H1 (cell line): ENCODE data around the gene GAS7. TPM values are rescaled to one million over a fixed set of nuclear protein-coding genes. Genes with fewer than 3 reads are reported as not detected.

ENCODE experiments used
- CTCF ChIA-PET: fragments of 300-600 bp; sonication (Branson Sonifier 250); formaldehyde crosslinking; loops from one replicate; lab custom pipeline; 2021; ENCODE audit not compliant: partially characterized antibody; lab: Charles Lee
- POLR2A ChIA-PET: fragments of 300-600 bp; sonication (Branson Sonifier 250); formaldehyde crosslinking; loops from one replicate; lab custom pipeline; 2021; ENCODE audit warnings: inconsistent platforms; ENCODE audit not compliant: partially characterized antibody; lab: Charles Lee
- DNase-seq, 2 experiments: peaks; one replicate each; pipeline versions ENCODE4 v3.0.0 to v3.0.0-alpha.2; 2010 to 2022; ENCODE audit warnings: low spot score in 2 of 2, low read depth in 1 of 2, mixed read lengths in 1 of 2
- FAIRE-seq: peaks from 2 replicates; lab custom pipeline; 2011; peaks lifted over from hg19 to GRCh38; lab: Jason Lieb, UNC
- H2AFZ ChIP-seq: 2 replicates; pipeline ENCODE4 v1.8.1; 2012; ENCODE audit warnings: low read length, inconsistent platforms
- H2AK5ac ChIP-seq: 2 replicates; pipeline ENCODE4 v1.6.1; 2013; ENCODE audit warnings: low read depth, low read length
- H2BK120ac ChIP-seq: replicated peaks from 2 replicates; pipeline ENCODE3; 2013; ENCODE audit warnings: low read depth, low read length, inconsistent platforms
- H2BK12ac ChIP-seq: 2 replicates; pipeline ENCODE4 v1.6.1; 2013; ENCODE audit warnings: low read depth, low read length
- H2BK15ac ChIP-seq: 2 replicates; pipeline ENCODE4 v1.6.1; 2013; ENCODE audit warnings: low read length
- H2BK20ac ChIP-seq: 2 replicates; pipeline ENCODE4 v1.6.1; 2013; ENCODE audit warnings: low read length
- H2BK5ac ChIP-seq: 2 replicates; pipeline ENCODE4 v1.6.1; 2013; ENCODE audit warnings: low read depth, low read length
- H3K14ac ChIP-seq: 2 replicates; pipeline ENCODE4 v1.6.1; 2013; ENCODE audit warnings: inconsistent platforms; ENCODE audit not compliant: insufficient read length
- H3K18ac ChIP-seq: 2 replicates; pipeline ENCODE4 v1.6.1; 2013; ENCODE audit warnings: low read length; ENCODE audit errors: extremely low read depth
- H3K23ac ChIP-seq: 2 replicates; pipeline ENCODE4 v1.6.1; 2013; ENCODE audit warnings: inconsistent platforms; ENCODE audit not compliant: insufficient read length
- H3K23me2 ChIP-seq: 2 replicates; pipeline ENCODE4 v1.6.1; 2013; ENCODE audit warnings: low read depth, low read length
- H3K27ac ChIP-seq: 2 replicates; pipeline ENCODE4 v1.6.1; 2011; ENCODE audit warnings: low read depth, low read length, inconsistent platforms
- H3K27me3 ChIP-seq, 4 experiments: replicated peaks in 1 of 4; 1 replicate in 1 of 4; 2 replicates in 3 of 4; pipeline versions ENCODE4 v1.6.1 to v1.8.1; 2011 to 2013; ENCODE audit warnings: low read length in 3 of 4, mild to moderate bottlenecking in 3 of 4, inconsistent platforms in 2 of 4, mixed read lengths in 2 of 4, moderate library complexity in 1 of 4; ENCODE audit not compliant: control insufficient read depth in 3 of 4, insufficient read depth in 3 of 4; ENCODE audit errors: extremely low read depth in 1 of 4
- H3K36me3 ChIP-seq, 4 experiments: 2 replicates each; pipeline versions ENCODE4 v1.6.1 to v1.8.1; 2011 to 2013; ENCODE audit warnings: mild to moderate bottlenecking in 4 of 4, low read length in 3 of 4, moderate library complexity in 2 of 4, control low read depth in 1 of 4, inconsistent platforms in 1 of 4; ENCODE audit not compliant: insufficient read depth in 4 of 4, control insufficient read depth in 2 of 4
- H3K4ac ChIP-seq: replicated peaks from 2 replicates; pipeline ENCODE3; 2013; ENCODE audit warnings: low read length, low read depth, mixed read lengths, inconsistent platforms; ENCODE audit not compliant: insufficient read length
- H3K4me1 ChIP-seq, 4 experiments: replicated peaks in 1 of 4; 1 replicate in 1 of 4; 2 replicates in 3 of 4; pipeline versions ENCODE4 v1.6.1 to v1.8.1; 2011 to 2013; ENCODE audit warnings: low read length in 3 of 4, inconsistent platforms in 2 of 4, mixed read lengths in 1 of 4; ENCODE audit not compliant: insufficient read depth in 4 of 4, control insufficient read depth in 3 of 4
- H3K4me2 ChIP-seq, 2 experiments: 2 replicates each; pipeline versions ENCODE4 v1.6.1 to v1.8.1; 2011 to 2013; ENCODE audit warnings: low read depth in 2 of 2, low read length in 2 of 2, control low read depth in 1 of 2, inconsistent platforms in 1 of 2, mild to moderate bottlenecking in 1 of 2; ENCODE audit not compliant: insufficient read depth in 1 of 2
- H3K4me3 ChIP-seq, 4 experiments: fragments of 200-600, 300-600 bp in 1 of 4; sonication (generic), shearing (Covaris generic), sonication (Bioruptor Twin) in 1 of 4; 2 replicates each; pipeline versions ENCODE4 v1.5.1 to v1.8.1; 2011 to 2016; ENCODE audit warnings: low read length in 4 of 4, low read depth in 3 of 4, control low read depth in 2 of 4, inconsistent platforms in 2 of 4, mild to moderate bottlenecking in 2 of 4, mixed read lengths in 1 of 4, moderate library complexity in 1 of 4; ENCODE audit not compliant: insufficient read depth in 2 of 4; ENCODE audit errors: extremely low read depth in 1 of 4
- H3K56ac ChIP-seq: replicated peaks from 2 replicates; pipeline ENCODE3; 2013; ENCODE audit warnings: low read depth, mild to moderate bottlenecking, mixed read lengths, low read length, inconsistent platforms; ENCODE audit not compliant: insufficient read length
- H3K79me1 ChIP-seq: 2 replicates; pipeline ENCODE4 v1.6.1; 2013; ENCODE audit warnings: low read depth, low read length, control low read depth
- H3K79me2 ChIP-seq, 2 experiments: 2 replicates each; pipeline versions ENCODE4 v1.6.1 to v1.8.1; 2012 to 2013; ENCODE audit warnings: low read length in 2 of 2, mild to moderate bottlenecking in 2 of 2, inconsistent platforms in 1 of 2; ENCODE audit not compliant: insufficient read depth in 2 of 2, control insufficient read depth in 1 of 2
- H3K9ac ChIP-seq, 4 experiments: replicated peaks in 1 of 4; 1 replicate in 1 of 4; 2 replicates in 3 of 4; pipeline versions ENCODE4 v1.6.1 to v1.8.1; 2011 to 2013; ENCODE audit warnings: low read depth in 3 of 4, low read length in 3 of 4, control low read depth in 2 of 4, mild to moderate bottlenecking in 2 of 4, moderate library complexity in 2 of 4, inconsistent platforms in 1 of 4; ENCODE audit errors: extremely low read depth in 1 of 4
- H3K9me3 ChIP-seq, 2 experiments: 2 replicates each; pipeline versions ENCODE4 v1.6.1 to v1.8.1; 2012 to 2013; ENCODE audit warnings: mild to moderate bottlenecking in 2 of 2, moderate library complexity in 2 of 2, control low read depth in 1 of 2, inconsistent platforms in 1 of 2, low read depth in 1 of 2, low read length in 1 of 2, mixed read lengths in 1 of 2; ENCODE audit not compliant: insufficient read depth in 2 of 2
- H4K20me1 ChIP-seq, 2 experiments: replicated peaks in 1 of 2; 2 replicates each; pipeline versions ENCODE3 to v1.8.1; 2011 to 2013; ENCODE audit warnings: inconsistent platforms in 2 of 2, low read length in 2 of 2, mild to moderate bottlenecking in 1 of 2; ENCODE audit not compliant: insufficient read depth in 2 of 2, control insufficient read depth in 1 of 2
- H4K5ac ChIP-seq: 2 replicates; pipeline ENCODE4 v1.6.1; 2013; ENCODE audit warnings: low read length, low read depth, mixed read lengths, inconsistent platforms; ENCODE audit not compliant: insufficient read length
- H4K8ac ChIP-seq: 2 replicates; pipeline ENCODE4 v1.8.0; 2013; ENCODE audit warnings: mild to moderate bottlenecking, moderate library complexity, low read length, inconsistent platforms; ENCODE audit not compliant: insufficient read depth; ENCODE audit errors: extremely low read depth
- H4K91ac ChIP-seq: replicated peaks from 2 replicates; pipeline ENCODE3; 2013; ENCODE audit warnings: low read length, mixed read lengths, inconsistent platforms; ENCODE audit not compliant: insufficient read length
- BACH1 ChIP-seq: IDR thresholded peaks from 2 replicates; pipeline ENCODE4 v1.6.1; 2012; ENCODE audit warnings: low read length, improper control_type of control experiment
- MAFK ChIP-seq: IDR thresholded peaks from 2 replicates; pipeline ENCODE4 v1.6.1; 2012; ENCODE audit warnings: low read depth, mild to moderate bottlenecking, improper control_type of control experiment, low read length
- RFX5 ChIP-seq: IDR thresholded peaks from 2 replicates; pipeline ENCODE4 v1.6.1; 2011; ENCODE audit warnings: low read depth, low read length, improper control_type of control experiment, borderline replicate concordance
- RXRA ChIP-seq: IDR thresholded peaks from 2 replicates; pipeline ENCODE4 v1.6.1; 2011; ENCODE audit warnings: low read depth, mild to moderate bottlenecking, low read length, moderate library complexity; ENCODE audit not compliant: insufficient read depth
- TCF12 ChIP-seq: IDR thresholded peaks from 2 replicates; pipeline ENCODE4 v1.6.1; 2011; ENCODE audit warnings: low read depth, mild to moderate bottlenecking, low read length
- WGBS, 2 experiments: shearing (Covaris generic) in 1 of 2; methylation state at CpG; one replicate each; pipeline versions ENCODE4 v1.1.6 to v1.1.7; 2013 to 2015; ENCODE audit warnings: low lambda C conversion rate in 2 of 2, mixed read lengths in 2 of 2, inconsistent platforms in 1 of 2, low coverage in 1 of 2, missing lambda C conversion rate in 1 of 2; ENCODE audit not compliant: insufficient replicate concordance in 2 of 2, insufficient coverage in 1 of 2, insufficient read length in 1 of 2; ENCODE audit errors: extremely low coverage in 1 of 2, missing lambda C conversion rate in 1 of 2; 5-methylcytosine and 5-hydroxymethylcytosine counted together
- polyA plus RNA-seq, 7 experiments: library from polyadenylated mRNA; depleted of rRNA in 3 of 7; stranded (reverse) in 5 of 7; unstranded in 2 of 7; fragments of >200 nt in 5 of 7; fragments of 200-250 nt in 2 of 7; gene quantifications; 1 replicate in 5 of 7; 2 replicates in 1 of 7; 4 replicates in 1 of 7; pipeline versions ENCODE4 v1.2.1 to v1.2.3, GENCODE V29; 2011 to 2013; ENCODE audit warnings: missing spikeins in 2 of 7, mixed read lengths in 2 of 7
- total RNA-seq: library from RNA; stranded (reverse); fragmentation: NEBNext Ultra II Directional; extraction: Animal tissue kit (Norgen Biotek cat#: 25700); gene quantifications from 2 replicates; pipeline ENCODE4 v1.2.1, GENCODE V29; 2021
- TF ChIP-seq, protein P1 (sequence below), 3 experiments: IDR thresholded peaks; 1 replicate in 2 of 3; 2 replicates in 1 of 3; pipeline versions ENCODE4 v1.5.1 to v1.6.1; 2011; ENCODE audit warnings: low read length in 3 of 3, mild to moderate bottlenecking in 3 of 3, inconsistent platforms in 2 of 3, low read depth in 1 of 3, moderate library complexity in 1 of 3; ENCODE audit not compliant: insufficient read depth in 1 of 3; ENCODE audit errors: control extremely low read depth in 1 of 3

Gene GAS7
- total and polyA plus RNA-seq, 2 of the 8 experiments (the other 6 are each of a cell fraction or from before 2014, with no cell fraction given) = 5.0 to 14.5 TPM

DNA sequence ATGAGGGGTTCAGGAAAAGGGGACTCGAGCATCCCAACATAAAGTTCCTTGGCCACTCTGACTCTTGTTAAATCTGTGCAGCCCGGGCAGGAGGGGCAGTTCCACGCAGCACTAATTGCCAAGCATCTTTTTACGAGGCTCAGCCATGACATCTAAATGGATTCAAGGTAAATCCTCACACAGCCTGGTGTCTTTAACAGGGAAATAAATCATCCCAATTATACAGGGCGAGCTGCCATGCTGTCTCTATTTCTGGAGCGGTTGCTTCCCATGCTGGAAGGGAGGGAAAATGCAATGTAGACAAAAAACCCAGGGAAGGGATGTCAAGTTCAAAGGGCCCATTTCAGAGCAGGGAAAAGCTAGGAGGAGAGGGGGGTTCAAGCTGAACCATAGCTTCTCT, 110.0 kb downstream of the GAS7 start:
- Histone ChIP-seq H2AK5ac (no peak overlapping the region), H3K4ac (no peak overlapping the region), H3K9me3 (peaks cover 5 to 6% of the 10 kb centered on the region in 2 experiments; a peak in 2 of 4 replicates), H3K18ac (no peak overlapping the region), H3K4me2 (no peak overlapping the region), H4K5ac (no peak overlapping the region), H2AFZ (no peak overlapping the region), H3K27me3 (no peaks in the 10 kb centered on the region), H4K20me1 (no peaks in the 10 kb centered on the region), H2BK5ac (no peak overlapping the region), H3K36me3 (no peaks in the 10 kb centered on the region), H3K9ac (no peak overlapping the region), H3K23ac (no peak overlapping the region), H3K23me2 (no peaks in the 10 kb centered on the region), H3K4me1 (no peaks in the 10 kb centered on the region), H4K91ac (no peak overlapping the region), H3K79me2 (no peaks in the 10 kb centered on the region), H3K27ac (no peak overlapping the region), H3K14ac (no peak overlapping the region), H2BK120ac (no peak overlapping the region), H3K79me1 (no peaks in the 10 kb centered on the region), H3K4me3 (no peak overlapping the region), H3K56ac (no peak overlapping the region), H4K8ac (no peak overlapping the region), H2BK15ac (no peak overlapping the region), H2BK12ac (no peak overlapping the region), H2BK20ac (no peak overlapping the region)
- ChIA-PET POLR2A (no interaction called here), CTCF (no interaction called here)
- no peak for DNase-seq
- FAIRE-seq = no peak
- 93% methylated on average over 6 of the region's 6 CpGs; no CpG with 5 or more reads in 1 of the 2 experiments for WGBS, 2 experiments
- no peak for TF ChIP-seq MAFK
- TF ChIP-seq, protein P1, sequence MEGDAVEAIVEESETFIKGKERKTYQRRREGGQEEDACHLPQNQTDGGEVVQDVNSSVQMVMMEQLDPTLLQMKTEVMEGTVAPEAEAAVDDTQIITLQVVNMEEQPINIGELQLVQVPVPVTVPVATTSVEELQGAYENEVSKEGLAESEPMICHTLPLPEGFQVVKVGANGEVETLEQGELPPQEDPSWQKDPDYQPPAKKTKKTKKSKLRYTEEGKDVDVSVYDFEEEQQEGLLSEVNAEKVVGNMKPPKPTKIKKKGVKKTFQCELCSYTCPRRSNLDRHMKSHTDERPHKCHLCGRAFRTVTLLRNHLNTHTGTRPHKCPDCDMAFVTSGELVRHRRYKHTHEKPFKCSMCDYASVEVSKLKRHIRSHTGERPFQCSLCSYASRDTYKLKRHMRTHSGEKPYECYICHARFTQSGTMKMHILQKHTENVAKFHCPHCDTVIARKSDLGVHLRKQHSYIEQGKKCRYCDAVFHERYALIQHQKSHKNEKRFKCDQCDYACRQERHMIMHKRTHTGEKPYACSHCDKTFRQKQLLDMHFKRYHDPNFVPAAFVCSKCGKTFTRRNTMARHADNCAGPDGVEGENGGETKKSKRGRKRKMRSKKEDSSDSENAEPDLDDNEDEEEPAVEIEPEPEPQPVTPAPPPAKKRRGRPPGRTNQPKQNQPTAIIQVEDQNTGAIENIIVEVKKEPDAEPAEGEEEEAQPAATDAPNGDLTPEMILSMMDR (IDR thresholded peaks at IDR 0.05; ENCODE audit: control extremely low read depth in 1 of 3, insufficient read depth in 1 of 3, low read depth in 1 of 3, low read length in 3 of 3) = no peak
- no peak for TF ChIP-seq RXRA
- no peak for TF ChIP-seq TCF12
- no peak for TF ChIP-seq RFX5
- TF ChIP-seq BACH1 = no peak
- TF ChIP-seq, all 59 proteins: peak for 0
